GM12873 (cell line): ENCODE data around the gene GUCY1B1.

Source experiments
- TF ChIP-seq, protein P1 (sequence below): IDR thresholded peaks from 2 replicates; pipeline ENCODE4 v1.5.1; 2012; ENCODE audit warnings: low read depth, mild to moderate bottlenecking, moderate library complexity, low read length, control low read depth; ENCODE audit not compliant: insufficient read depth; ENCODE audit errors: missing control alignments

Gene GUCY1B1

DNA sequence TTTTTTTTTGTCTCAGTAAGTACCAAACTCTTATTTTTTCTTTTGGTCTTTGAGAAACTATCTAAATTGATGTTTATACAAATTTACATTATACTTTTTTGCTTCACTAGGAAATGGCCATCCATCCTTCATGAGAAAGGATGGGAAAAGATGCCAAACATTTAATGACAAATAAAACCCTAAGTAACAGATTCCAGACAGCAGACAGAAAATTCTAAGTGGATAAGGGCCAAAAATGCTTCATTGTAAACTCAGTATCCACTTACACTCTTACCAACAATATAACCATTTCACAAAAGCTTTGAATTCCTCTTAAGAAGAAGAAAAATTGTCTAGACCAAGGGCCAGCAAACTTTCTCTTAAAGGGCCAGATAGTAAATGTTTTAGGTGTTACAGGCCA, 3.5 kb downstream of the GUCY1B1 start:
- TF ChIP-seq, protein P1, sequence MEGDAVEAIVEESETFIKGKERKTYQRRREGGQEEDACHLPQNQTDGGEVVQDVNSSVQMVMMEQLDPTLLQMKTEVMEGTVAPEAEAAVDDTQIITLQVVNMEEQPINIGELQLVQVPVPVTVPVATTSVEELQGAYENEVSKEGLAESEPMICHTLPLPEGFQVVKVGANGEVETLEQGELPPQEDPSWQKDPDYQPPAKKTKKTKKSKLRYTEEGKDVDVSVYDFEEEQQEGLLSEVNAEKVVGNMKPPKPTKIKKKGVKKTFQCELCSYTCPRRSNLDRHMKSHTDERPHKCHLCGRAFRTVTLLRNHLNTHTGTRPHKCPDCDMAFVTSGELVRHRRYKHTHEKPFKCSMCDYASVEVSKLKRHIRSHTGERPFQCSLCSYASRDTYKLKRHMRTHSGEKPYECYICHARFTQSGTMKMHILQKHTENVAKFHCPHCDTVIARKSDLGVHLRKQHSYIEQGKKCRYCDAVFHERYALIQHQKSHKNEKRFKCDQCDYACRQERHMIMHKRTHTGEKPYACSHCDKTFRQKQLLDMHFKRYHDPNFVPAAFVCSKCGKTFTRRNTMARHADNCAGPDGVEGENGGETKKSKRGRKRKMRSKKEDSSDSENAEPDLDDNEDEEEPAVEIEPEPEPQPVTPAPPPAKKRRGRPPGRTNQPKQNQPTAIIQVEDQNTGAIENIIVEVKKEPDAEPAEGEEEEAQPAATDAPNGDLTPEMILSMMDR: no peak

DNA sequence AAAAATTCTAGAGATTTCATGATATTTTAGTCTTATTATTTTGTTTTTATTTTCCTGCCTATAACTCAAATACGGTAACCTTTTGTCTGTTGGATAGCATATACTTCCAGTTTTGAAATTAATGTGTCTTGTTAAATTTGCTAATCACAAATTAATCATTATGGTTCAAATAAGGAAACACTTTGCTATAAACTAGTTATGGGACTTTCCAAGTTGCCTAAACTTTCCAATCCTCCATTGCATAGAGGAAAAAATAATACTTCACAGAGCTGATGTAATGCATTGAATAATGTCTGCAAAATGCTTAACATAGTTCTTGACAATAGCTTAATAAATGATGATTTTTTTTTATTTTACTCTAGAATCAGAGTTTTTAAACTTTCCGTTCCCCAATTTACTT, 4.7 kb downstream of the GUCY1B1 start:
- TF ChIP-seq, protein P1: no peak

DNA sequence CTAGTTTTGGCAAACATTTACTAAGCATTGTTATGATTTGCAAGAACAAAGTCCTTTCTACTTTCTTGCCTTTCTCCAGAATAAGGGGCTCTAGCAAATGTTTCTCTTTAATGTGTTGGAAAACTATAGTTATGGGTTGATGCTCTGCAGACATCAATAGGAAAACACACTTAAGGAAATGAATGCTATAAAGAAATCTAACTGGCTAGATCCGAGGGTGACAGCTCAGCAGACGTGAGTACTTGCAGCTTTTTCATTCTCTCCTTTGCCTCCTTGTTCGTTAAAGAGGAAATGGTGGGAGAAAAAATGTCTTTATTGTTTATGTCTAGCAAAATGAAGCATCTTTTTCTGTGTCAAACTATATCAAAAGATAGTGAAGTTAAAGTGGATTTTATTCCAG, 6.3 kb downstream of the GUCY1B1 start:
- TF ChIP-seq, protein P1: no peak

DNA sequence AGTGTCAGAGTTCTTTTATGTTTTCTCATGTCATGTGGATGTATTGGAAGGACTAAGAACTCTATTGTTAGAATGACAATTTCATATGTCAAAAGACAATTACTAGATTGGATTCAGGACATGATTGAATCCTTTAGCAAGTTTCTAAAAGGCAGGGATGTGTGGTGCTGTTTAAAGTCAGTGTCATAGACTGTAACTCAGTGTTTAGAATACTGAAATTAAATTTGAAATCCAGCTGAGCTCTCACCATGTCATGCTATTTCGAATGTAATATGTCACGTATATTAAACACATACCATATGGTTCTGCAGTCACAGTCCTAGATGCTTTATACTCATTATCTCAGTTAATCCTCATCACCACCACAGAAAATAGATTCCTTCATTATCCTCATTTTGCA, 7.8 kb downstream of the GUCY1B1 start:
- TF ChIP-seq, protein P1: no peak

DNA sequence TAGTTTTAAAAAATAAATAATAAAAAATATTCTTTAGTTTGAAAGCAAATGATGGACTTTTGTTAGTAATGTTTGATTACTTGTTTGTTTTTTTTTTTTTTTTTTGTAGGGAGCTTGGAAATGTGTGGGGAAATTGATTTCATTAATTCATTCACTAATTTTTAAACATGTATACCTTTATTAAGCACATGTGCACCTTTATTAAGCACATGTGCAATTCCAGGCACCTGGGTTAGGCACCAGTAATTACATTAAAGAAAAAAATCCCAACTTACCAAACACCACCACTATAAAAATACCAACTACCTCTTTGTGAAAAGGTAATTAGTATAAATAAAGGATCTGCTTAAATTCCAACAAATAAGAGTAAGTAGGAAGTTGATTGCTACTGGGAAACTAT, 9.5 kb downstream of the GUCY1B1 start:
- TF ChIP-seq, protein P1: no peak

DNA sequence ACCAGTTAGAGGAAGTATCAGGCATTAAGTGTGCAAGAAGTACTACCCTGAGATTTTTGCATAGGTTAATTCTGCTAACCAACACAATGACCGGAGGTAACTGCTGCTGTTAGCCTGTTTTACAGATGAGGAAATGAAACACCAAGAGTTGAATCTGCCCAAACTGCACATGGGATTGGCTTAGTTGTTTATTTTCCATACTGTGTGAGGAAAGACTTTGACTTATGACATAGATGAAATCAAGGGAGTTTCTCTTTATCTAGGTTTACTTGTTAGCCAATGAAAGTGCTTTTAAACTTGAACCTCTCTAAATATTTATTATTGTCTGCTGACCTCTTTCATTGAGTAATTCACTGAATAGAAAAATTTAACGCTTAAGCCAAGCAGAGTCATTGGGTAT, 10.3 kb downstream of the GUCY1B1 start:
- TF ChIP-seq, protein P1: no peak

DNA sequence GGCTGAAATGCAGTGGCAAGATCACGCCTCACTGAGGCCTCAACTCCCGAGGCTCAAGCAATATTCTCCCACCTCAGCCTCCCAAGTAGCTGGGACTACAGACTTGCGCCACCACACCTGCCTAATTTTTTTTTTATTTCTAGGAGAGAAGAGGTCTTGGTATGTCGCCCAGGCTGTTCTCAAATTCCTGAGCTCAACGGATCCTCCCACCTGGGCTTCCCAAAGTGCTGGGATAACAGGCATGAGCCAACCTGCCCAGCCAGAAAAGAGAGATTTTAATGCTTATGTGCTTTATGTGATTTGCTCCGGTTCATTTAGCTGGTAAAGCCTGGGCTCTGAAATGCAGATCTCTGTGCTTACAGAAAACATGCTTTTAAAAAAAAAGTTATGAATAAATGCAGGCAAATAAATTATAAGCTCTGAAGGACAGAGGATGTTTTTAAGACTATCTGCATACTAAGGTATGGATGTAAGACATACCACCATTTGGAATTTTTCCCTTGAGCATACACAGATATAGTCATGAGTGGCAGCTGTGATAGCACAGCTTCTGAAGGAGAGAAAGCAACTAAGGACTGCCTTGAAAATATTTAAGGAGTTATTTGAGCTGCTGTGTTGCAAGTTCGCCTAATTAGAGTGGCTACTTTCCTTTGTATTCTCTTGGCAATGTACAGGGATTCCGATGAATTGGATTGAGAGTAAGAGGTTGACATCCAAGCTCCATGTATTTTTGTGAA, 13.8 kb downstream of the GUCY1B1 start:
- TF ChIP-seq, protein P1: no peak
